ENCODE results near the gene CEBPG. TPM values are rescaled to one million over a fixed set of nuclear protein-coding genes. Genes with fewer than 3 reads are reported as not detected.

The CEBPG gene
- total RNA-seq, 2 experiments from 2014 or later = 30.6 to 30.9 TPM

DNA sequence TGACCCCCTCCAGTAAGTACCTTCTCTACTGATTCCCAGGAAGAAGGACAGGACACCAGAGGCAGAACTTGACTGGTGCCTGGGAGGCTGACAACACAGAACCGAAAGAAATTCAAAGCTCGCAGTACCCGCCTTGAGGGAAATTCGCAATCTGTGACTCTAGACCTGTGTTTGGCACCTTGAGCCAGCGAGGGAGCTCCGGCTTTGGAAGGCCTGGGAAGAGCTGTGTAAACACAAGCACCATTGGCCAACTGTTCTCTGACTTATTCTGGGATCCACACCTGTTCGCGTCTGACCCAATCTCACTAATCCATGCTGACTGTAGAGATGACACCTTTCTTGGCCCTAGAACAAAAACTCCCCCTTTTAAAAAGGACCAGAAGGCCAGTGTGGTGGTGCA, 50.7 kb downstream of the CEBPG start:
- ChIA-PET POLR2A (no interaction called here), CTCF (interaction anchor here (1.0 kb wide), 1 partner anchor 9 kb away, joined by 6 read pairs; no protein-coding TSS in a partner anchor)
- no peaks in the 10 kb centered on the region for H3K9me3 Mint-ChIP-seq
- H3K27me3 Mint-ChIP-seq = no peaks in the 10 kb centered on the region
- intact Hi-C loops (cut with micrococcal nuclease) = no loop called here
- H3K36me3 Mint-ChIP-seq = no peaks in the 10 kb centered on the region
- no peaks in the 10 kb centered on the region for H3K4me1 Mint-ChIP-seq (ENCODE audit: low read depth)
- H3K27ac Mint-ChIP-seq = no peak overlapping the region
- no peak for DNase-seq
- no peak overlapping the region for H3K4me3 Mint-ChIP-seq

DNA sequence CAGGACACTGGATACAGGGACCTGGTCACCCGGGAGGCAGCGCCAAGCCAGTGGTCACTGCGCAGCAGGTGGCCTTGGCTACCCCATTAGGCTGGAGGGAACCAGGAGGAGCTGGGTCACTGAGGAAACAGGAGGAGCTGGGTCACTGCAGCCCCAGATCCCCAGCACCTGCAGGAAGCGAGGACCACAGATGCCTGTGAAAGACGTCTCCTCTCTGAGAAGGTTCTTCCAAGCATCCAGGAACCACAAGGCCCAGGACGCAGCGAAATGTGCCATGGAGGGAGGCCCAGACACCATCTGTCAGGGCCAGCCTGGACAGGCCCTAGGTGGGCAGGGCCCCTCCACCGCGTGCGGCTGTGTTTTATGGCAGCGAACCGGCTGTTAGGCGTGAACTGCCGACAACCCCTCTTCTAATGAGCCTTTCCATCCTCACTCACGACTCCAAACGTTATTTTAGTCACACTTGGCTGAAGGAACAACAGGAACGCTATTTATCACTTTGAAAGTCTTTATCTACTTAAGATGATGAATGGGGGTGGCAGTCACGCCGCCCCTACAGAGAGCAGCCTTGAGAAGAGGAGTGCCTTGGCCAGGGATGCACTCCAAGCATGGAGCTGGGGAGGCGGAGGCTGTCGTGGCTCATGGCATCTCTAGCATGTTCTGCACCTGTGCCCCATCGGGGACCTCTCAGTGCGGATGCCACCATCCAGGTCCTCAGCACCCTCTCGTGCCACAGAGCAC, 53.3 kb downstream of the CEBPG start:
- no peaks in the 10 kb centered on the region for H3K27me3 Mint-ChIP-seq
- ChIA-PET CTCF (no interaction called here), POLR2A (no interaction called here)
- no peak overlapping the region for H3K27ac Mint-ChIP-seq
- no peaks in the 10 kb centered on the region for H3K9me3 Mint-ChIP-seq
- H3K36me3 Mint-ChIP-seq = no peaks in the 10 kb centered on the region
- no peak overlapping the region for H3K4me3 Mint-ChIP-seq
- intact Hi-C loops (cut with micrococcal nuclease) = loop anchor here (1.0 kb wide), 1 partner anchor 345 kb away; no protein-coding TSS in a partner anchor
- peaks cover 6% of the 10 kb centered on the region for H3K4me1 Mint-ChIP-seq (ENCODE audit: low read depth)
- no peak for DNase-seq

DNA sequence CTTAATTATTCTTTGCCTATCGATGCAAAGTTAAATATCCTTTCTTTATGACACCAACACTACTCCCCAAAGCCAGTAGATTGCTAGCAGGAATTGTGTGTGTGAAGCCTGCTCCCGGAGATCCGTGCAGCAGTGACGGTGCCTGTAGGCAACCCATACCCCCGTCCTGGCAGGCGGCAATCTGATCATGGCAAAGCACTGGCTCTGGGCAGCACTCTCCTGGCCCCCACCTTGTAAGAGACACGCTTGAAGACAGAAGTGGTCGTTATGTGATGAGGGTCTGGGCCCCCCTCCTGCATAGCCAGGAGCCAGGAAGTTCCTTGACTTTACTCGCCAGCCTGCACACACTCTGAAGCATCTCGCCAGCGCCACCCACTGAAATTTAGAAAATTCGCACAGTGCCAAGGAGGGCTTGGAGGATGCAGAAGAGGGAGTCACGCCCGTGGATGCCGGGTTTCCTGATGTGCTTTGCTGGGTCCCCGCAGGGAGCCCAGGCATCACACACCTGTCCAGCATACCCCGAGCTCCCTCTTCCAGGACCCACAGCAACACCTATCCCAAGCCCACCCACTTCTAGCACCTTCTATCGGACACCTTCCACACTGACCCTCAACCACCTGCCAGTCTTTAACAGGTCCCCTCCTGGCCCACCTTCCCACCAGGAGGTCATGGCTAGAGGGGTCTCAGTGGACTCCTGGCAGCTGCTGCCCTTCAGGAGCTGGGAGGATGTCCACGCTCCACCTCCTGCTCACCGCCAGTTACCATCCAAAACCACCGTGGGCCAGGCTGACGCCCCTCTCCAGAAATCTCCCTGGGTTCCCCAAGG, 54.5 kb downstream of the CEBPG start:
- no peaks in the 10 kb centered on the region for H3K36me3 Mint-ChIP-seq
- ChIA-PET POLR2A (no interaction called here), CTCF (no interaction called here)
- intact Hi-C loops (cut with micrococcal nuclease) = loop anchor here (1.0 kb wide), 1 partner anchor 343 kb away; no protein-coding TSS in a partner anchor
- peaks cover 6% of the 10 kb centered on the region for H3K4me1 Mint-ChIP-seq (ENCODE audit: low read depth)
- no peaks in the 10 kb centered on the region for H3K27me3 Mint-ChIP-seq
- H3K27ac Mint-ChIP-seq = no peak overlapping the region
- DNase-seq = no peak
- no peak overlapping the region for H3K4me3 Mint-ChIP-seq
- no peaks in the 10 kb centered on the region for H3K9me3 Mint-ChIP-seq

DNA sequence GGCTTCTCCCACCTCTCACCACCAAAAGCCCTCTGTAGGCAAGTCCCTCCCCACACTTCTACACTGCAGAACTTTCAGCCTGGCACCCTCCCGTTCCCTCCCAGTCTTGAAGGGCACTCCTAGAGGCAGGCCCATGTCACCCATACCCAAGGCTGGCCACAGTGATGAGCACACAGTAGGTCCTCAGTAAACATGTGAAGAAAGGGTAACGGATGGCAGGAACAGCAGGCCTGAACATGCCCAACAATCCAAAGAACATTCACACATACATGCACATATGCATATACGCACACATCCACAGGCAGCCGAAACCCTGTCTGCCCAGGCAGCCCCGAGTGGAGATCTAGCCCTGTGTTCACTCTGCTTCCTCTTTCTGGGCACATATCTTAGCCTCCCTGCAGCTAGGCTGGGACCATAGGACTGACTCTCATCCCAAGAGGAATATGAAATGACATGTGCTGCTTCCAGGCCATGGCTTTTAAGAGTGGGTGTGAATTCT, 55.2 kb downstream of the CEBPG start:
- no peak for DNase-seq
- no peak overlapping the region for H3K4me3 Mint-ChIP-seq
- peaks cover 6% of the 10 kb centered on the region for H3K4me1 Mint-ChIP-seq (ENCODE audit: low read depth)
- no peaks in the 10 kb centered on the region for H3K36me3 Mint-ChIP-seq
- POLR2A ChIA-PET = no interaction called here
- CTCF ChIA-PET = interaction anchor here (2.4 to 2.8 kb wide), 2 partner anchors 13 to 341 kb away, joined by 18 to 67 read pairs; no protein-coding TSS in a partner anchor
- no peak overlapping the region for H3K27ac Mint-ChIP-seq
- intact Hi-C loops (cut with micrococcal nuclease) = no loop called here
- H3K27me3 Mint-ChIP-seq = no peaks in the 10 kb centered on the region
- H3K9me3 Mint-ChIP-seq = no peaks in the 10 kb centered on the region

DNA sequence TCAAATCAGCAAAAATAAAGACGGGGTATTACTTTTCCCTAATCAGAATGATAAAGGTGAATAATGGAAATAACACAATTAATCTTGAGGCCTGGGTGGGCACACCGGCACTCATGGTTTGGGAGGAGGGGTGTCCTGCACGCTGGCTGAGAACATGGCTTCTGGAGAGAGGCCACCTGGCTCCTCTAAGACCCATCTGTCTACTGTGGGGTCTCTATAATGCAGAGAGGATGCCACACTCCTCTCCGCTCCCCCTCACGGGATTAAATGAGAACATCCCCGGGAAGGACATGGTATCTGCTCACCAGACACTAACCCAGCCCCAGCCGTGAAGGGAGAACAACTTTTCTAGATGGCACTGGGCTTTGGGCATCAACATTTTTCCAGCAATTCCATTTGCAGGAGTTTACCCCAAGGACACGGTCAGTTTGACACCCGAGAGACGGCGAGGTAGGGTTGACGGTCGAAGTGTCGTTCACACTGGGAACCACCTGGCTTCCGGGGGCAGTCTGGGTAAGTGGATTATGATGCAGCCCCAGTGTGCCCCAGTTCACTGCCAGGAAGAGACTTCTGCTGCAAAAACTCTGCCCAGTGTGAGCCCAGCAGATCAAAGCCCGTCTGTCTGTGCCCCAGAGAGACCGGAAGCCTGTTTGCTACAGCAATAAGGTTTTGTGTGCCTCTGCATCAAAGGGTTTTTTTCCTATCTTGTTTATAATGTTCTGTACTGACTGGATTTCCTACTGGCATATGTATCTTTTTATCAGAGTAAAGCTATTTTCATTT, 56.6 kb downstream of the CEBPG start:
- ChIA-PET POLR2A (no interaction called here), CTCF (interaction anchor here (0.5 to 2.8 kb wide), 28 partner anchors 10 to 704 kb away, joined by 3 to 67 read pairs (median 4); no protein-coding TSS in a partner anchor)
- H3K27me3 Mint-ChIP-seq = no peaks in the 10 kb centered on the region
- no peaks in the 10 kb centered on the region for H3K9me3 Mint-ChIP-seq
- no peak overlapping the region for H3K4me3 Mint-ChIP-seq
- DNase-seq = peak; percentile 35
- no peaks in the 10 kb centered on the region for H3K36me3 Mint-ChIP-seq
- peaks cover 6% of the 10 kb centered on the region for H3K4me1 Mint-ChIP-seq (ENCODE audit: low read depth)
- peak overlapping the region; percentile 52 for H3K27ac Mint-ChIP-seq
- intact Hi-C loops (cut with micrococcal nuclease) = no loop called here

DNA sequence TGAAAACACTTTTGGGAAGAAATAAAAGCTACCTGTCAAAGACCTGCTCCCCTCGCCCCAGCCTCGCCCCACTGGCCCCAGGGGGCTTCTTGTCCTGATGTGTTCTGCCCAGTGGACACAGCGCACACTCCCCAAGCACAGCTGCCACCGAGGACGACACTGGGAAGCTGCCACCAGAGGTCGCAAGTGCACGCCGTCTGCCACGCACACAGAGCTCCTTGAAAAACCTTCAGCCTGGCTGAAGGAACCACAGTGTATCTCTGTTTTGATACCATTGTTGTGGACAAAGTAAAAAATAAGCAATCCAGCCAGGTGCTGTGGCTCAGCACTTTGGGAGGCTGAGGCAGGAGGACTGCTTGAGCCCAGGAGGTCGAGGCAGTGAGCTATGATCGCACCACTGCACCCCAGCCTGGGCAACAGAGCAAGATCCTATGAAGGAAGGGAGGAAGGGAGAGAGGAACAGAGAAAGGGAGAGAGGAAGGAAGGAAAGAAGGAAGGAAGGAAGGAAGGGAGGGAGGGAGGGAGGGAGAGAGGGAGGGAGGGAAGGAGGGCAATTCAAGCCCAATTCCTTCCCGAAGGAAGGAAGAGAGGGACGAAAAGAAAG, 57.3 kb downstream of the CEBPG start:
- intact Hi-C loops (cut with micrococcal nuclease) = loop anchor here (1.0 kb wide), 1 partner anchor 341 kb away; no protein-coding TSS in a partner anchor
- H3K27me3 Mint-ChIP-seq = no peaks in the 10 kb centered on the region
- no peaks in the 10 kb centered on the region for H3K9me3 Mint-ChIP-seq
- no peaks in the 10 kb centered on the region for H3K36me3 Mint-ChIP-seq
- H3K4me3 Mint-ChIP-seq = no peak overlapping the region
- ChIA-PET POLR2A (no interaction called here), CTCF (interaction anchor here (0.5 to 2.8 kb wide), 34 partner anchors 9 to 703 kb away, joined by 3 to 67 read pairs (median 3); no protein-coding TSS in a partner anchor)
- peaks cover 6% of the 10 kb centered on the region for H3K4me1 Mint-ChIP-seq (ENCODE audit: low read depth)
- peak; percentile 80 for DNase-seq
- H3K27ac Mint-ChIP-seq = peak overlapping the region; percentile 52

DNA sequence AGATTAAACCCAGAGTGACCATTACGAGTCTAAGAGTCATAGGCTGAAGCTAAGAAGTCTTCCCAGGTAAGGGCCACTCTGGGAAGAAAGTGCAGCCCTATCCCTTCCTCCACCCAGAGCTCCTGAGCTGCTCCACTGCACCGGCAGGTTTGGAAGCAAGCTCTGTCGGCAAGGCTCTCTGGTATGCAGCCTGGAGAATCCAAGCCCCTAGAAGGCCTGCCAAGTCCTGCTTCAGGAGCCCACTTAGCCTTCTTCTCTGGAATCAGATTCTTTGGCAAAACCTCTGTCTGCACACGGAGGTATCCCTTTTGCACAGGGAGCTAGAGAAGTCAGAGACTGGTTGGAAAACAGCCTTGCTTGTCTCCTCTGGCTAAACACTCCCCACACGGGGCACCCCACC, 58.5 kb downstream of the CEBPG start:
- intact Hi-C loops (cut with micrococcal nuclease) = no loop called here
- no peak overlapping the region for H3K4me3 Mint-ChIP-seq
- no peak for DNase-seq
- H3K9me3 Mint-ChIP-seq = no peaks in the 10 kb centered on the region
- POLR2A ChIA-PET = no interaction called here
- no peak overlapping the region for H3K27ac Mint-ChIP-seq
- peaks cover 6% of the 10 kb centered on the region for H3K4me1 Mint-ChIP-seq (ENCODE audit: low read depth)
- no peaks in the 10 kb centered on the region for H3K27me3 Mint-ChIP-seq
- CTCF ChIA-PET = interaction anchor here (0.7 to 1.7 kb wide), 7 partner anchors 8 to 346 kb away, joined by 3 to 9 read pairs (median 4); no protein-coding TSS in a partner anchor
- no peaks in the 10 kb centered on the region for H3K36me3 Mint-ChIP-seq

Other genes starting within 250 kb of the CEBPG start
- not detected for gene WDR88, start 241.6 kb upstream of the CEBPG start, total RNA-seq
- under 1 TPM; 0.19 to 0.22 TPM for gene LRP3, start 179.4 kb upstream of the CEBPG start, total RNA-seq
- gene SLC7A10, start 147.9 kb upstream of the CEBPG start, total RNA-seq = not detected
- gene CEBPA, start 71.2 kb upstream of the CEBPG start, total RNA-seq = under 1 TPM; 0.22 to 0.33 TPM
- 10 to 100 TPM; 29.3 to 30.6 TPM for gene PEPD, start 148.1 kb downstream of the CEBPG start, total RNA-seq
- not detected for gene CHST8, start 248.2 kb downstream of the CEBPG start, total RNA-seq

Data from activated CD4-positive, alpha-beta memory T cell treated with anti-CD3 and anti-CD28 coated beads for 36 hours (primary cell).